ENCODE results near the gene TMEM256.

TMEM256 gene

DNA sequence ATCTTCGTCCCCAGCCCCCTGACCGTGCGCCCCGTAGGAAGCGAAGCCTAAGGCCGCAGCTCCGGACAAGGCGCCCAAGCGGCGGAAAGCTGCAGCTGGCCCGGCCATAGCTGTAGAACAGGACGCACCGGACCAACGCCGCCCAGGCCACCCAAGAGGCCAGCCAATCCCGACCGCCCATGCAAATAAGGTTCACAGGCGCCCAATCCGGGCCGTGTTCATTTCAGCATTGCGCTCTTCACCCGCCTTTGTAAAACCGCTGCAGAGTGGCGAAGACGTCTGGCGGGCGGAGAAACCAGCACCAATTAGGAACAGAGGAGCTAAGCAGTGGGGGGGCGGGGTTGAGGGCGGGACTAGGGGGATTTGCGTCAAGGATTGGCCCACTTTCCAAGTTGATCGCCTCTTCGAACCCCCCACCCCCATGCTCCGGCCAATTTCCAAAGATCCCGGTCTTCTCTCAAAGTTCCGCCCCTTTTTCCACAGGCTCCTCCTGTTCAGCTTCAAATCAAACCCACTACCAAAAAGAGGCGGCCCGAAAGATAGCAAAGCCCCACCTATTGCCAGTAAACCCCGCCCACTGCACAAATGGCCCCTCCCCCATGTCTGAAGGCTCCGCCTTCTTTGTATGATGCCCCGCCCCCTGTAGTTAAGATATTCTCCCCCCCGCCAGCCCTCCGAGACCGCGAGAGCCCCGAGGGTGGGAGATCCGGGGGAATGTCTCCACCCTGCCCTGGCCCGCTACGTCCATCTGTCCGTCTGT, at the start of gene TMEM256:
Gene TMEM256, minus strand, starts transcription at position 121 of the 760 bp plus-strand sequence. Its CDS starts 13 bp downstream, at position 108.
- DNase-seq (ENCODE audit: low spot score) = peak; percentile 99

DNA sequence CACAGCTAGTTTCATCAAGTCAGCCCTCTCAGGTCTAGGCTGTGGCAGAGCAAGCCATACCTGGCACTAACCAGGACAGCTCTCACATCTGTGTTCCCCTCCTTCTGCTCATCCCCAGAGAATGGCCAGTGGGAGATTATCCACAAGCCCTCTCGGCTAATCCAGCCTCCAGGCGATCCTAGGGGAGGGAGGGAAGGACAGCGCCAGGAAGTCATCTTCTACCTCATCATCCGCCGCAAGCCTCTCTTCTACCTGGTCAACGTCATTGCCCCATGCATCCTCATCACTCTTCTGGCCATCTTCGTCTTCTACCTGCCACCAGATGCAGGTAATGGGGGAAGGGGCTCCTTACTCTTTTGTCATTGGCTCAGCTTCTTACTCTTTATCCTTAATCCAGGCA, 44.6 kb upstream of the TMEM256 start:
- DNase-seq (ENCODE audit: low spot score) = no peak

DNA sequence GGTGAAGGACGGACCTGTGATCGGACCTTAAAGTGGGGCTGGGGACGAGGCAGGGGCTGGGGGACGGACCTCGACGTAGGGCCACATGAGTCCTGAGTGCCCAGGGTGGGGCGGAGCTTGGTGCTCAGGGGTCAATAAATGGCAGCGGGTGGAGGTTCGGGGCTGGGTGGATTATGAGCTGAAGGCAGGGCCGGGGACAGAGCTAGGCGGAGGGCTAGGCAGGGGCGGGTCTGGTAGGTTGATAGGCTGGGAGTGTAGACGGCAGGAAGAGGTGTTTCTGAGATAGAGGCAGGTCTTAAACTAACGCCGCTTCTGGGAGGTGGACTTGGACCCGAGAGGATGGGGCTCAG, 41.7 kb upstream of the TMEM256 start:
- DNase-seq (ENCODE audit: low spot score) = peak; percentile 77

DNA sequence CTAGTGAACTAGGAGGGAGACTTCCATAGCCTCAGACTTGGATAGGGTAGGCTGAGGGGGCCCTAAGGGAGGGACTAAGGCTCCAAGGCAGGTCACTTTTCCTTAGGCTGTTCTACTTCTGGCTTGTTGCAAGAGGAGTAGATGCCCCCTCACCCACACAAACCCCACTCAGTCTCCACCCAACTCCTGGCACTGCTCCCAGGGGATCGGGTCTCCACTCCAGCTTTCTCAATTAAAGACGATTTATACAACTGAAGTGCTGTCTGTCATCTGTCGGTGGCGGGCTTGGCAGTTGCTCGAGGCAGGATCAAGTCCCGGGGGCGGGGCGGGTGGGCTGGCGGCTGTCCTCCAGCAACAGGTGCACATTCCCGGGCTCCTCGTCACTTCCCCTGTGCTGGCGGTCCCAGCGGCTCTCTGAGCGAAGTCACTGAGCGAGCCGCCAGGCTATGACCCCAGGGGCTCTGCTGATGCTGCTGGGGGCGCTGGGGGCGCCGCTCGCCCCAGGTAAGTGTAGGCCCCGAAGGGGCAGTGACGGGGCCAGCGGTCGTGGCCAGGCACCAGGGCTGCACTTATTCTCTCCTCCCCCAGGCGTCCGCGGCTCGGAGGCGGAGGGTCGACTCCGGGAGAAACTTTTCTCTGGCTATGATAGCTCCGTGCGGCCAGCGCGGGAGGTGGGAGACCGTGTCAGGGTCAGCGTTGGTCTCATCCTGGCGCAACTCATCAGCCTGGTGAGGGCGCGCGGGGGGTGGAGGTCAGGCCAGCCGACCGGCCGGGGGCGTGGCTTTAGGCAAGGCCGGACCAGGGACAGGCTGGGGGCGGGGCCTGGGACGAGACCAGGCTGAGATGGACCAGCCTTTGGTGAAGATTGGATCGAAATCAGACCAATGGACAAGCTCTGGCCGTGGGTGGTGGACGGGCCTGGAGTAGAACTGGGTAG, 41.1 kb upstream of the TMEM256 start, which contains the start of gene CHRNB1:
Gene CHRNB1, plus strand, starts transcription at position 380 of the 937 bp plus-strand sequence. Its CDS starts 67 bp downstream, at position 447.
- DNase-seq (ENCODE audit: low spot score) = peak; percentile 86

DNA sequence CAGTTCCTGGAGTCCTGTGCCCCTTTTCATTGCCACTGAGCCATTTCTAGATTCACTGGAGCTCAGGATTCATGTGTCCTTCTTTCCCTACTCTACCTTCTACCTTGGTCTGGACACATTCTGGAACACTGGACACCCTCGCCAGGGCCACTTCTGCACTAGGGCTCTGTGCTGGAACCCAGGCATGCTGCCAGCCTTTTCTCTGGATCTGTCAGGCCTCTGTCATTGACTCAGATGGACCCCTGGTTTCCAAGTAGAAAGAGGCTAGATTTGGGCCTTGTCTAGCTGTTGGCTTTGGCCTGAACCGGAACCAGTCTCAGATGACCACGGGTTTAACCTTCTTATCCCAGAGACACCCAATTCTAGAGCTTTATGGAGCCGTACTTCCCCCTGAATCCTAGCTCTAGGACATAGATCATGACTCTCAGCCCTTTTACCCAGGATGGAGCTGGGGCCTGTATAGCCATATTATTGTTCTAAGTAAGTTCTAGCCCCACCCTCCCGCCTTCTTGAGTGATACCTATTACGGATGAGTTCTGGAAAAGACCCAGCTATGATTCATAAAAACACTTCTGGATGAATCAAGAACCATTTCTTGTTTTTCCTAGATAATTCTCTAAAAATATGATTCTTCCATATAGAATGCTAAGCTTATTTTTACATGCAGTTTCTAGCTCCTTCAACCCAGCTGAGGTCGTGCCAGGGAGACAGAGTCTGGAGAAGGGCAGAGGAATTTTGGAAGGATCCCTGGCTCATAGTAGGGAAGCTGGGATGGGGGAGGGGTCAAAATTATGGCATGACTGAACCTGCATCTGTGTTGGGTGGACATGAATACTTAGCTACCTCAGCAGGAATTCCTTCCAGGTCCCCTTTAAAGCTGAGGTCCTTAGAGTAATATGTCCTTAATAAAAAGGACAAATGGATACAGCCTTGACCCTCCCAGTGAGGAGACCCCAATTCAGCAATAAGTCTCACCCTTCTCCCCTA, 39.9 kb upstream of the TMEM256 start:
- DNase-seq (ENCODE audit: low spot score) = no peak

DNA sequence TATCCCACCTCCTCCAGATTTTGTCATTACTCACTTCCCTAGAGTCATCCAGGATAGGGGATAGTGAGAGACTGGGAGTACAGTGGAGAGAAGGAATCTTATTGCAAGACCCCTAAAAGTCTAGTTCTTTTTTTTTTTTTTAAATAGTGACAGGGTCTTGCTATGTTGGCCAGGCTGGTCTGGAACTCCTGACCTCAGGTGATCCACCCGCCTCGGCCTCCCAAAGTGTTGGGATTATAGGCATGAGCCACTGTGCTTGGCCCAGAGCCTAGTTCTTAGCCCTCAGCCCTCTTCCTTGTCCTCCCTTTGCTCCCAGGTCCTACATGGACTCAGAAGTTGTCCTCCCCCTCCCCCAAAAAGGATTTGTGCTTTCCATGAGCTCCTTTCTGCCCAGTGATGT, 38.2 kb upstream of the TMEM256 start:
- no peak for DNase-seq (ENCODE audit: low spot score)

DNA sequence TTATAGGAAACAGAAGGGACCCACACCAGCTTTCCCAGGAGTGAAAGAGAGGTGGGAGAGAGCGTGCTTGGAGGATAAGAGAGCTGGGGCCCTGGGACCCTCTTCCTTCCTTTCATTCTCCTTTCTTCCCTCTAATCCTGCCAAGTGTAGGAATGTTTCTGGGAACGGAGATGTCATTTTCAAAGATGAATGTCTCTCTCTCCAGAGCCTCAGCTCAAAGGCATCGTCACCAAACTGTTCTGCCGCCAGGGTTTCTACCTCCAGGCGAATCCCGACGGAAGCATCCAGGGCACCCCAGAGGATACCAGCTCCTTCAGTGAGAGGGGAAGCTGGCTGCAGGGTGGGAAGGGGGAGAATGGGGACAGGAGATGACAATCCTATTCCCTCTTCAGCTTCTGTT, 37.4 kb upstream of the TMEM256 start:
- DNase-seq (ENCODE audit: low spot score) = no peak

DNA sequence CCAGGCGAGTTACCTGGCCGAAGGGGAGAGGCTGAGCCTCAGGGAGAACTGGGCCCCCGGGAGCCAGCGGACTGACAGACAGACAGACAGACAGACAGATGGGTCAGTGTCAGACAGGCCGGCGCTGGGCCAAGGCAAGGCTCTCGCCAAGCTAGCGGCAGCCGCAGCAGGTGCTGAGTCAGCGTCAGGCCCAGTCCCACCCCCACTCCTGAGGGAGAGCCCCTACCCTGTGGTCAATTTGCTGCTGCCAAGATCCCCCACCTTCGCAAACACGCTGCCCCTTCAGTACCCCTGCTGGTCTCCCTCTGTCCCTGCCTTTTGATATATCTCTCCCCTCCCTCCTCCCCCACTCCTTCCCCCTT, 36.9 kb upstream of the TMEM256 start:
- no peak for DNase-seq (ENCODE audit: low spot score)

DNA sequence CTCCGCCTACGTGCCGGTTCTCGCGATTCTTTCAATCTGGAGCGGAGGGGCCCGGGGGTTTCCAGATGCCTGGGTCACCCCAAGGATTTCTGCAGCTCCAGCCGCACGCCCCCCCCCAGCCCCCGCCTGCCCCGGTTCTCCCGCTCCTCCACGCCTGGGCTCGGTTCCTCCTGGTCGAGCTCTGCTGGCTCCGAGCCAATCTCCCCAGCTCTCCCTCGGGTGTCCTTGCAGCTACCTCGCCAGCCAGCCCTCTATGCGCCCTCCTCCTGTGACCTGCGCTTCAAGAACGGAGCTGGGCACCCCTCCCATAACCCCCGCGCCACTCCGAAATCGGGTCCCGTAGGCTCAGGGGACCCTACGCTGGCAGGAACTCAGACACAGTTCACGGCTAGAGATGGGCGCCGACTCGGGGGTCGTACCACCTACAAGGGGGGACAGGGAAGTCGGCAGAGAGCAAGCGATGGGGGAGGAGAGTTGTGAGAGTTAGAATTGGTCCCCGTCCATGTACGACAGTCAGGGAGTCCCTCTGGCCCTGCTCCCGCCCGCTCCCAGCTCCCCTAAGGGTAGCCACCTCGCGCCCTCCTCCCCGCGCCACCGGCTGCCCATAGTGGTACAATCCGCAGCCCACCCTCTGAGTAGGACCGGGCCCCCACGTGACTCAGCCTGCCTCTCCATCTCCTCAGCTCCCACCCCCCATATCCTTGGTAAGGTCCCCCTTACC, 36.4 kb upstream of the TMEM256 start:
- peak; percentile 52 for DNase-seq (ENCODE audit: low spot score)

DNA sequence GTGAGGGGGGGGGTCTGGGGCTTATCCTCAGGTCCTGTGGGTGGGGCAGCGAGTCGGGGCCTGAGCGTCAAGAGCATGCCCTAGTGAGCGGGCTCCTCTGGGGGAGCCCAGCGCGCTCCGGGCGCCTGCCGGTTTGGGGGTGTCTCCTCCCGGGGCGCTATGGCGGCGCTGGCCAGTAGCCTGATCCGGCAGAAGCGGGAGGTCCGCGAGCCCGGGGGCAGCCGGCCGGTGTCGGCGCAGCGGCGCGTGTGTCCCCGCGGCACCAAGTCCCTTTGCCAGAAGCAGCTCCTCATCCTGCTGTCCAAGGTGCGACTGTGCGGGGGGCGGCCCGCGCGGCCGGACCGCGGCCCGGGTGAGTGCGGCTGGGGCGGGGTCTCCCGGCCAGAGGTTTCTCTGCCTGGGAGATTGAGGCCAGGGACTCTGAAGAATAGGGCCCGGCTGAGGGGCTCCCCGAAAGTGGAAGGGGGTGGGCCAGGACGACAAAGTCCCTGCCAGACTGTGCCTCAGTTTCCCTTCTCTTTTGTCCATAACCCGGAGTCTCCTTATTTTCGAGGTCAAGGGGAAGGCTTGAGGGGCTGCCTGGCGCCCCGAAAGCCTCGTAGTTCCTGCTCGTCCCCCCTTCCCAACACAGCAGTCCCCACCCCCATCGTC, 35.7 kb upstream of the TMEM256 start, which contains the start of gene FGF11:
Gene FGF11, plus strand, starts transcription at position 51 of the 651 bp plus-strand sequence. Its CDS starts 109 bp downstream, at position 160.
- DNase-seq (ENCODE audit: low spot score) = no peak

DNA sequence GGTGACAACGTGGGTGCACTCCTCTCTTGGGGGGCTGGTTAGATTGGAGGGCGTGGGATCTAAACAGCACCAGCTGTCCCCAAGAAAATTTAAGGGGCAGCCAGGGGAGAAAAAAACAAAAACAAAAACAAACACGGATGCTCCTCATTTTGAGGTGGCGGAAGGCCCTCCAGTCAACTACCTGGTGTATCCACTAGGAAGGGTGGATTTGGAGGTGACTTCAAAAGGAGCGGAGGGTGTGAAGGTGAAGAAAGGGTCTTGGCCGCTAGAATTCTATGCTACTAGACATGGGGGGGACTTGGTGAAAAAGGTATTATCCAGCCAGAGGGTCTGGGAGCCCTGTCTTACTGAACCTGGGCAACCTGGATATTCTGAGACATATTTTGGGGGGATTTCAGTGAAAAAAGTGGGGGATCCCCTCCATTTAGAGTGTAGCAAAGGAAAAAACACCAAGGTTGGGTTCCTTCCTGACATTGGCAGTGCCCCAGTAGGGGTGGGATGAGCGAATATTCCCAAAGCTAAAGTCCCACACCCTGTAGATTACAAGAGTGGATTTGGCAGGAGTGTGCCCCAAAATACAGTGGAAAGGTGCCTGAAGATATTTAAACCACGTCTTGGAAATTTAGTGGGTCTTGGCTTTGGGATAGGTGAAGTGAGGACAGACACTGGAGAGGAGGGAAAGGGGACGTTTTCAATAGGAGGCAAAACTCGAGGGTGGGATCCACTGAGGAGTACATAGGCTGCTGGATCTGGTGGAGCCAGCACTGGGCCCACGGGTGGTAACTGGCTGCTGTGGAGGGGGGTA, 35.0 kb upstream of the TMEM256 start:
- DNase-seq (ENCODE audit: low spot score) = no peak

DNA sequence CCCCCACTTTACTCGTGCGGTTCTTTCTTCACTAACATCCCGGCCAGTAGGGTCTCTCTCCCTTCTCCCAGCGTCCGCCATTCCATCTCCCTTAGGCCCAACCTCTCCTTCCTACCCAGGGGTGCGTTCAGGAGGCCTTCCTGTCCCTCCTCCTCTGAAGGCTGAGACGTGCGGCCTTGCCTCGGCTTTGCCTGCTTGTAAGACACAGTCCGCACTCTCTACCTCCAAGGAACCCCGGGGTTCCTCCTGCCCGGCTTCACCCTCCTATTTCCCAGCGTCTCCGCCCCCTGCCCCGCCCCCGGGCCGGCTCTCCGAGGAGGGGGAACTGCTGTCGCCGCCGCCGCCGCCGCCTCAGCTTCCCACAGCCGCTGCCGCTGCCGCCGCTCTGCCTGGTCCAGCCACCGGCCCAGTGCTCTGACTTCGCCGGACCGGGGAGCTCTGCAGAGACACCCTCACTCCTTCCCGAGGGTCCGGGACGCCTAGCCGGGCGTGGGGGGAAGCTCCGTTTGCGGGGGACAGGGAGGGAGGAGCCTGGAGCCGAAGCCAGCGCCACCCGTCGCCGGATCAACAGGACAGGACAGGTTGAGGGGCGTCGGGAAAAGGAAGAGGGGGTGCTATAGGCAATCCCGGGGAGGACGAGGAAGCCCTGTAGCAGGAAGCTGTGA, 34.2 kb upstream of the TMEM256 start:
- DNase-seq (ENCODE audit: low spot score) = no peak

DNA sequence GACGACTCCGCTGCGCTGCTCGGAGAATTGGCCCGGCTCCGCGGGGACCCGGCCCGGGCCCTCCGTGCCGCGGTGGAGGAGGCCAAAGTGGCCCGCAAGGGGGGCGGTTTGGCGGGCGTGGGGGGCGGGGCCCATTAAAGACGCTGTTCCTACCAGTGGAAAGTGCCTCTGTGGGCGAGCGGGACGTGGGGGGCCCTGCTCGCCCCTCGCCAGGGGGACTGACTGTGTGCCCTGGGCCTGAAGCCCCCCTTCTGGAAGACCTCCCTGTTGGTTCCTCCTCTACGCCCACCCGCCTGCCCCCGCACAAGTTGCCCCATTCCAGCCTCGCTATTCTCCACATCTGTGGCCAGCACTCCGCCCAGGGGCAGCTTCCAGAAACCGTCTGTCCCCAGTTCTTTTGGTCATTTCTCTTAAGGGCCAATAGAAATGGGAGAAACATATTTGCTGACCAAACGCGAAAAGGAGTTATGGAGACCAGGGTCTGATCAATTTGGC, 33.5 kb upstream of the TMEM256 start:
- DNase-seq (ENCODE audit: low spot score) = no peak

DNA sequence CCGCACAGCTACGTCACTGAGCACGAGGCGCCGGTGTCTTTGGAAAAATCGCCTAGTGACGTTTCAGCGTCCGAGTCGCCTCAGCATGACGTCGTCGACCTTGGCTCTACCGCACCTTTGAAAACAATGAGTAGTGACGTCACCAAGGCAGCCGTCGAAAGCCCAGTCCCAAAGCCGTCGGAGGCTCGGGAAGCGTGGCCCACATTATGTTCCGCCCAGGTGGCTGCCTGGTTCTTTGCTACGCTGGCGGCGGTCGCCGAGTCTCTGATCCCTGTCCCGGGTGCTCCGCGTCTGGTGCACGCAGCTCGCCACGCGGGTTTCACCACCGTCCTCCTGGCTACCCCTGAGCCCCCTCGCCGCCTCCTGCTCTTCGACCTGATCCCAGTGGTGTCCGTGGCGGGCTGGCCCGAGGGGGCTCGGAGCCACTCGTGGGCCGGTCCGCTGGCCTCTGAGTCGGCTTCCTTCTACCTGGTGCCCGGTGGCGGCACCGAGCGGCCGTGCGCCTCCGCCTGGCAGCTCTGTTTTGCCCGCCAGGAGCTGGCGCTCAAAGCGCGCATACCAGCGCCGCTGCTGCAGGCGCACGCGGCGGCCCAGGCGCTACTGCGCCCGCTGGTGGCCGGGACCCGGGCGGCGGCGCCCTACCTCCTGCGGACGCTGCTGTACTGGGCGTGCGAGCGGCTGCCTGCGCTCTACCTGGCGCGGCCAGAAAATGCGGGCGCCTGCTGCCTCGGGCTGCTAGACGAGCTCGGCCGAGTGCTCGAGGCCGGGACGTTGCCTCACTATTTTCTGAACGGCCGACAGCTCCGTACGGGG, 32.9 kb upstream of the TMEM256 start:
- peak; percentile 88 for DNase-seq (ENCODE audit: low spot score)

DNA sequence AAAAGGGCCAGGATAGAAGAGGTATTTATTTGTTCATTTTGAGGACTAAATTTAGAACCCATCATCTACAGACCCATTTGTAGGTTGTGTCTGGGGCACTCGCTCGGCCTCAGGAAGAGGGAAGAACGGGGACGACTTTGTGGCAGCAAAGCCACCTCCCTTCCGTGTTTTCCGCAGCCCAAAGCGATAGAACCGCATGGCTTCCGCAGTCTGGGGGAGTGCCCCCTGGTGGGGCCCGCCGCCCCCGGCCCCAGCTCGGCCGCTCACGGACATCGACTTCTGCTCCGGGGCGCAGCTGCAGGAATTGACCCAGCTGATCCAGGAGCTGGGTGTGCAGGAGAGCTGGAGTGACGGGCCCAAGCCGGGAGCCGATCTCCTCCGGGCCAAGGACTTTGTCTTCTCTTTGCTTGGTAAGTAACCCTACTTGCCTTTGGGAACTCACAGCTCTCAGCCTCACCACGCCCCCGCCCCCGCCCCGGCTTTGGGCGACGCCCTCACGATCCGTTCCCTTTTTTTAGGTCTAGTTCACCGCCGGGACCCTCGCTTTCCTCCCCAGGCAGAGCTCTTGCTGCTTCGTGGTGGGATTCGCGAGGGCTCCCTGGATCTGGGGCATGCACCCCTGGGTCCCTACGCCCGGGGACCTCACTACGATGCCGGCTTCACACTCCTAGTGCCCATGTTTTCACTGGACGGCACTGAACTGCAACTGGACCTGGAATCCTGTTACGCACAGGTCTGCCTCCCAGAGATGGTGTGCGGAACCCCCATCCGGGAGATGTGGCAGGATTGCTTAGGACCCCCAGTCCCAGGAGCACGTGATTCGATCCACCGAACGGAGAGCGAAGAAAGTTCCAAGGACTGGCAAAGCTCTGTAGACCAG, 32.0 kb upstream of the TMEM256 start:
- DNase-seq (ENCODE audit: low spot score) = peak; percentile 78

DNA sequence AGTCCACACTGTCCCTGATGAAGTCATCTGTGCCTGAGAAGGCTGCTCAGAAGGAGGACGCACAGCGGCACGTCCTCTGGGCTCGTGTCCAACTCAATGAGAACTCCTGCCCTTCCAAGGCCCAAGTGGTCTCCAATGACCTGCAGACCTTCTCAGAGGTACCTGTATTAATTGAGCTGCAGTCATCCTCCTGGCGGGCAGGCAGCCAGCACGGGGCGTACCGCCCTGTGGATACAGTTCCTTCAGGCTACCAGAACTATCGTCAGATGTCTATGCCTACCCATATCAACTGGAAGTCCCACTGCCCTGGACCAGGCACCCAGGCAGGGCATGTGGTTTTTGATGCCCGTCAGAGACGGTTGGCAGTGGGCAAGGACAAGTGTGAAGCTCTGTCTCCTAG, 28.4 kb upstream of the TMEM256 start:
- no peak for DNase-seq (ENCODE audit: low spot score)

DNA sequence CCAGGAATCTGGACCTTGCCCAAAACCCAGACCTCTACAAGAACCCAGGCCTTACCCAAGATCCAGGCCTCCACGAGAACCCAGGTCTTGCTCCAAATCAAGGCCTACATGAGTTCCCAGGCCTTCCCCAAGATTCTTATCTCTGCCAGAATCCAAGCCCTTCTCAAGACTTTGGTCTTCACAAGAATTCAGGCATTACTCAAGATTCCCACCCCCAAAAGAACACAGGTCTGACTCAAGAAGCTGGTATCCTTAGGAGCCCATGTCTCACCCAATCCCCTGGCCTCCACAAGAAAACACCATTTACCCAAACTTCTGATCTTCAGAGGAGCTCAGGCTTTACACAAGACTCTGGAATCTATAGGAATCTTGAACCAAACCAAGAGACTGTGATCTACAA, 27.3 kb upstream of the TMEM256 start:
- DNase-seq (ENCODE audit: low spot score) = no peak

All from SW480 (cell line).